Peyer's patch (tissue), 4 donors: ENCODE measurements around the gene RAVER2.

ENCODE experiments used
- POLR2A ChIP-seq, 2 donors: fragments of 450-650 bp; IDR thresholded peaks; one replicate each; pipeline ENCODE4 v1.5.1; 2017; ENCODE audit warnings: antibody characterized with exemption in 2 of 2, mild to moderate bottlenecking in 2 of 2, moderate library complexity in 2 of 2
- TF ChIP-seq, protein P1 (sequence below), 6 experiments: fragments of 450-650 bp in 4 of 6; fragments of 200-600 bp in 2 of 6; sonication (generic) in 1 of 6; IDR thresholded peaks; one replicate each; pipeline ENCODE4 v1.5.1; 2017 to 2019; ENCODE audit warnings: antibody characterized with exemption in 6 of 6, mild to moderate bottlenecking in 3 of 6, moderate library complexity in 1 of 6

DNA sequence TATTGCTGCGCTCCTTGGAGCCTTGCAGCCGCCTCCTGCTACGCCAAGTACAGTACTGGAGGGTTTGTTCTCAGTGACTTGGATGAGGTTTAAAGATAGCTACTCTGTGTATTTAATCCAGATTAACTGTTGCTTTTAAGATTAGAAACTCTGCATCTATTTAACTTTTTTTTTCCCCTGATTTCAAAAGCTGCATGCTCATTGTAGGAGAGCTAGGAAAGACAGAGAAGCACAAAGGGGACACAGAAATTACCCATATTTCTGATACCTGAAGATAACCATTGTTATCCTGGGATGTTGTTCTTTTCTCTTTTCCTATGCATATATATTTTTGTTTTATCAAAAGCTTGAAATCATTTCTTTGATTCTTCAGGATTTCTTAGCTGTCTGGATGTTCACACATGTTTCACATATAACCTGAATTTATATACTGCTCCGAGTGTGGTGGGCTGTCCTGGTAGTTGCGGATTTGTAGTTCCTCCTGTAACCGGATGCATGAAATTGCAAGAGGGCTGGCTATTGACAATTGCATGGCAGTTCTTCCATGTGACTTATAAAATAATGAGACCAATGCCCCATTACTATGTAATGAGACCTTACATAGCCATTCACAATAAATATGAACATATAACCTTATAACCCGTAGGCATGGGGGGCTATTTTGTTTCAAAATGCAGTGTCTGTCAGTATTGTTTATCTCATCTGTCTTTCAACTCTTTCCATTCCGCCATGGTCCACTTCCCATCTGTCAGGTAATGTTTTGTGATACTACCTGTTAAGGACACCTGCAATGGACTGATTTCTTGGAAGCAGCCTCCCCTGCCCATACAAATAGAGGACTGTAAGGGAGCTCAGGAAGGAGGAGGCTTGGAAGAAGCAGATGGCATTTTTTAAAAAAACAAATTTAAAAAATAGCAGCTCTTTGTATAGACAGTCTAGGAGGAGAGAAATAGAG is 1.4 kb downstream of the RAVER2 start:
- TF ChIP-seq, protein P1, sequence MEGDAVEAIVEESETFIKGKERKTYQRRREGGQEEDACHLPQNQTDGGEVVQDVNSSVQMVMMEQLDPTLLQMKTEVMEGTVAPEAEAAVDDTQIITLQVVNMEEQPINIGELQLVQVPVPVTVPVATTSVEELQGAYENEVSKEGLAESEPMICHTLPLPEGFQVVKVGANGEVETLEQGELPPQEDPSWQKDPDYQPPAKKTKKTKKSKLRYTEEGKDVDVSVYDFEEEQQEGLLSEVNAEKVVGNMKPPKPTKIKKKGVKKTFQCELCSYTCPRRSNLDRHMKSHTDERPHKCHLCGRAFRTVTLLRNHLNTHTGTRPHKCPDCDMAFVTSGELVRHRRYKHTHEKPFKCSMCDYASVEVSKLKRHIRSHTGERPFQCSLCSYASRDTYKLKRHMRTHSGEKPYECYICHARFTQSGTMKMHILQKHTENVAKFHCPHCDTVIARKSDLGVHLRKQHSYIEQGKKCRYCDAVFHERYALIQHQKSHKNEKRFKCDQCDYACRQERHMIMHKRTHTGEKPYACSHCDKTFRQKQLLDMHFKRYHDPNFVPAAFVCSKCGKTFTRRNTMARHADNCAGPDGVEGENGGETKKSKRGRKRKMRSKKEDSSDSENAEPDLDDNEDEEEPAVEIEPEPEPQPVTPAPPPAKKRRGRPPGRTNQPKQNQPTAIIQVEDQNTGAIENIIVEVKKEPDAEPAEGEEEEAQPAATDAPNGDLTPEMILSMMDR (IDR thresholded peaks at IDR 0.05) = no peak
- TF ChIP-seq POLR2A (IDR thresholded peaks at IDR 0.05) = no peak
